Nephron (organoid): ENCODE results near the gene ELL.

Source experiments
- H3K27ac Mint-ChIP-seq, 3 experiments: 2 replicates each; pipeline ENCODE4 v1.8.0; 2020; ENCODE audit warnings: mixed read lengths in 3 of 3, mild to moderate bottlenecking in 2 of 3, moderate library complexity in 1 of 3
- H3K27me3 Mint-ChIP-seq: 2 replicates; pipeline ENCODE4 v1.8.0; 2021; ENCODE audit warnings: low read depth, mild to moderate bottlenecking, moderate library complexity, mixed read lengths
- H3K36me3 Mint-ChIP-seq: 2 replicates; pipeline ENCODE4 v1.8.0; 2020; ENCODE audit warnings: low read depth, mixed read lengths
- H3K4me1 Mint-ChIP-seq: 2 replicates; pipeline ENCODE4 v1.8.0; 2020; ENCODE audit warnings: mixed read lengths
- H3K4me3 Mint-ChIP-seq, 3 experiments: 2 replicates each; pipeline ENCODE4 v1.8.0; 2020; ENCODE audit warnings: mild to moderate bottlenecking in 3 of 3, mixed read lengths in 3 of 3, moderate library complexity in 2 of 3
- H3K9me3 Mint-ChIP-seq: 2 replicates; pipeline ENCODE4 v1.8.0; 2020; ENCODE audit warnings: mixed read lengths
- TF ChIP-seq, protein P1 (sequence below), 3 experiments: fragments of 200-600 bp; sonication (generic); IDR thresholded peaks; one replicate each; pipeline ENCODE4 v1.5.0; 2021; ENCODE audit warnings: antibody characterized with exemption in 3 of 3; ENCODE audit not compliant: unreplicated experiment in 3 of 3

ELL gene

DNA sequence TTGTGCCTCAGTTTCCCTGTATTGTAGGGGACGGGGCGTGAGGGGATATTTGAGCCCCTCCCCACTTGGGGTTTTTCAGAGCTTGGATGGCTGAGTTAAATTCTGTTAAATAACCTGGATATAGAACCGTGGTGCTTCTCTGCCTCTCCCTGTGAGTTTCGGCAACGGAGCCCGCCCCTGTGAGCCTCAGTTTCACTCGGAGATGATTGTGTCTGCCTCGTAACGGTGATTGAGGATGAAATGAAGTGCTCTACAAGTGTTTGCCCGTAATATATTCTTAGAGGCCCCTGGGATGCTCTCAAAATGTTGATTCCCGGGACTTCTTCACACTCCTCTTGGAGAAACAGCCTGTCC, 36.3 kb upstream of the ELL start:
- TF ChIP-seq, protein P1, sequence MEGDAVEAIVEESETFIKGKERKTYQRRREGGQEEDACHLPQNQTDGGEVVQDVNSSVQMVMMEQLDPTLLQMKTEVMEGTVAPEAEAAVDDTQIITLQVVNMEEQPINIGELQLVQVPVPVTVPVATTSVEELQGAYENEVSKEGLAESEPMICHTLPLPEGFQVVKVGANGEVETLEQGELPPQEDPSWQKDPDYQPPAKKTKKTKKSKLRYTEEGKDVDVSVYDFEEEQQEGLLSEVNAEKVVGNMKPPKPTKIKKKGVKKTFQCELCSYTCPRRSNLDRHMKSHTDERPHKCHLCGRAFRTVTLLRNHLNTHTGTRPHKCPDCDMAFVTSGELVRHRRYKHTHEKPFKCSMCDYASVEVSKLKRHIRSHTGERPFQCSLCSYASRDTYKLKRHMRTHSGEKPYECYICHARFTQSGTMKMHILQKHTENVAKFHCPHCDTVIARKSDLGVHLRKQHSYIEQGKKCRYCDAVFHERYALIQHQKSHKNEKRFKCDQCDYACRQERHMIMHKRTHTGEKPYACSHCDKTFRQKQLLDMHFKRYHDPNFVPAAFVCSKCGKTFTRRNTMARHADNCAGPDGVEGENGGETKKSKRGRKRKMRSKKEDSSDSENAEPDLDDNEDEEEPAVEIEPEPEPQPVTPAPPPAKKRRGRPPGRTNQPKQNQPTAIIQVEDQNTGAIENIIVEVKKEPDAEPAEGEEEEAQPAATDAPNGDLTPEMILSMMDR (IDR thresholded peaks at IDR 0.05; ENCODE audit: unreplicated experiment in 3 of 3), result no peak
- Mint-ChIP-seq H3K27ac (peak overlapping the region; percentile 19 to 76 (median 34)), H3K4me1 (peaks cover 7% of the 10 kb centered on the region), H3K9me3 (no peaks in the 10 kb centered on the region), H3K4me3 (peak overlapping the region; percentile 90 to 94 (median 90)), H3K27me3 (no peaks in the 10 kb centered on the region), H3K36me3 (peaks cover 3% of the 10 kb centered on the region)

DNA sequence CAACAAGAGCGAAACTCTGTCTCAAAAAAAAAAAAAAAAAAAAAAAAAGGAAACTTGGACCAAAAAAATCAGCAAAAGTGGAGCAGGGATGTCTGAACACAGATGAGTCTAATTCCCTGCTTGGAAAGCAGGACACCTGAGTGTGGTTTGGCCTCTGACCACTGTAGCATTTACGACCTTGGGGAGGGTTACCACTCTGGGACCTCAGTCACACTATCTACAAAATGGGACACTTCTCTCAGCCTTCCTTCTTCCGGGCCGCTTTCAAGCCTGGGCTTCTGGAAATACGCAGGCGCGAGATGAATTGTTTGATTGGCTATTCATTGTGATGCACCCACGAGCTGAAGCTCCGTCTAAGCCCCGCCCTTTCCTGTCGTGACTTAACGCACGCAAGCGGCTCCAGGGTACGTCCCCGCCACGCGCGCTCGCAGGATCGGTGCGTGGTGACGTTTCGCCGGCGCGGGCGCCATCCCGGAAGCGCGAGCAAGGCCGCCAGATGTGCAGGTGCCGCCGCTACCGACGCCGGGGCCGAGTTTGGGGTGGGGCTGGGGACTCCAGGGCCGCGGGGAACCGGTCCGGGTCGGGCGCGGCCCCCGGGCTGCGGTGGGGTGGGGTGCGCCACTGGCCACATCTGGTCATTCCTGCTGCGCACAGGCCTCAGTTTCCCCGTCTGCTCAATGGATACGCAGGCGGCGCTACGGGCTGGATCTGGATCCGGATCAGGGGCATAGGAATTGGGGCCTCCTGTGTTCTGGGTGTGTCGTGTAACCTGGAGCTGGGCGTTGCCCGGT, 35.7 kb upstream of the ELL start, which contains the start of gene KXD1:
Gene KXD1, plus strand, starts transcription at position 460 of the 791 bp plus-strand sequence. CDS start 4,187 bp downstream, outside the sequence.
- Mint-ChIP-seq H3K4me3 (peak within 1 kb of the TSS; percentile 90 to 94 (median 90)), H3K27me3 (no peaks in the 10 kb centered on the region), H3K36me3 (peaks cover 3% of the 10 kb centered on the region), H3K4me1 (peaks cover 7% of the 10 kb centered on the region), H3K27ac (peak within 1 kb of the TSS; percentile 66 to 96 (median 76)), H3K9me3 (no peaks in the 10 kb centered on the region)
- TF ChIP-seq, protein P1 (IDR thresholded peaks at IDR 0.05; ENCODE audit: unreplicated experiment in 3 of 3), result no peak

DNA sequence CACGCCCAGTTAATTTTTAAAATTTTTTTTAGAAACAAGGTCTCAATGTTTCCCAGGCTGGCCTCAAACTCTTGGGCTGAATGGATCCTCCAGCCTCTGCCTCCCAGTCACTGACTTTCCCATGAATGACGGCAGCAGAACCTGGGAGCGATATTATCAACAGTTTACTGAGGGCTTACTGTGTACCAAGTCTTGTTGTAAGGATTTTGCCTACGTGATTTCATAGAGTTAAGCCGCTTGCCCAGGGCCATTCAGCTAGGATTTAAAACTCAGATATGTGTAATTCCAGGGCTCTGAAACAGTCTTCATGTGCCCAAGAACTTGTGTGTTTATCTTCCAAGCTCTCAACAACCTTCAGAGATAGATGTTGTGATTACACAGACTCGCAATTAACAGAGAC, 29.8 kb upstream of the ELL start:
- Mint-ChIP-seq H3K36me3 (no peaks in the 10 kb centered on the region), H3K27ac (no peak overlapping the region), H3K4me1 (no peaks in the 10 kb centered on the region), H3K27me3 (no peaks in the 10 kb centered on the region), H3K4me3 (no peak overlapping the region), H3K9me3 (no peaks in the 10 kb centered on the region)
- TF ChIP-seq, protein P1 (IDR thresholded peaks at IDR 0.05; ENCODE audit: unreplicated experiment in 3 of 3), result no peak

DNA sequence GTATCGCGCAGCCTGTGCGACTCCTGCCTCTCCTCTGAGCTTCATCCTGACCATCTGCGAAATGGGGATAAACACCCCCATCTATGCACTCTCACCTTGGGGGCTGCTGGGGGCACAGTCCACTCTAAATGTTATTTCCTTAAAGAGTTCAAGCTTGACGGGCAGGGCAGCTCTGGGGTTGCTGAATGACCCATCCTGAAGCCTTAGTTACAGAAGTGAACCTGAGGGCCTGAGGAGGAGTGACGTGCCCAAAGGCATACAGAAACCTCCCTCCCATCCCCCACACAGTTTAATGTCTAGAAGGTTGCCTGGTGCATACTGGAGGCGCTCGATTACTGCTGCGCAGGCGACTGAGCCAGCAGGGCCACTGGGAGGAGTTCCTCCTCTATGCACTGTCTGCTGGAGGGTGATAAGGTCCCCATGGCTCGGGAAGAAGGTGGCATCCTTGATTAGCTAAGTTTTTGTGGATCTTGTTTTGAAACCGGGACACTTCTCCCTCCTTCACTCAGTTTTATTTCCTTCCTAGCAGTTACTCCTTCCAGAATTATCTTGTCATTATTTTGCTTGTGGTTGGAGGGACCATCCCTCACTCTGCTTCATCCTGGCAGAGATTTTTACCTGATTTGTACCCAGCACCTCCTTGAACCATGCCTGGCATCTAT, 22.1 kb upstream of the ELL start:
- Mint-ChIP-seq H3K4me3 (peak overlapping the region; percentile 87 to 92 (median 90)), H3K4me1 (no peaks in the 10 kb centered on the region), H3K9me3 (no peaks in the 10 kb centered on the region), H3K27me3 (no peaks in the 10 kb centered on the region), H3K36me3 (peaks cover 17% of the 10 kb centered on the region), H3K27ac (peak overlapping the region; percentile 50 to 89 (median 54))
- TF ChIP-seq, protein P1 (IDR thresholded peaks at IDR 0.05; ENCODE audit: unreplicated experiment in 3 of 3), result no peak

DNA sequence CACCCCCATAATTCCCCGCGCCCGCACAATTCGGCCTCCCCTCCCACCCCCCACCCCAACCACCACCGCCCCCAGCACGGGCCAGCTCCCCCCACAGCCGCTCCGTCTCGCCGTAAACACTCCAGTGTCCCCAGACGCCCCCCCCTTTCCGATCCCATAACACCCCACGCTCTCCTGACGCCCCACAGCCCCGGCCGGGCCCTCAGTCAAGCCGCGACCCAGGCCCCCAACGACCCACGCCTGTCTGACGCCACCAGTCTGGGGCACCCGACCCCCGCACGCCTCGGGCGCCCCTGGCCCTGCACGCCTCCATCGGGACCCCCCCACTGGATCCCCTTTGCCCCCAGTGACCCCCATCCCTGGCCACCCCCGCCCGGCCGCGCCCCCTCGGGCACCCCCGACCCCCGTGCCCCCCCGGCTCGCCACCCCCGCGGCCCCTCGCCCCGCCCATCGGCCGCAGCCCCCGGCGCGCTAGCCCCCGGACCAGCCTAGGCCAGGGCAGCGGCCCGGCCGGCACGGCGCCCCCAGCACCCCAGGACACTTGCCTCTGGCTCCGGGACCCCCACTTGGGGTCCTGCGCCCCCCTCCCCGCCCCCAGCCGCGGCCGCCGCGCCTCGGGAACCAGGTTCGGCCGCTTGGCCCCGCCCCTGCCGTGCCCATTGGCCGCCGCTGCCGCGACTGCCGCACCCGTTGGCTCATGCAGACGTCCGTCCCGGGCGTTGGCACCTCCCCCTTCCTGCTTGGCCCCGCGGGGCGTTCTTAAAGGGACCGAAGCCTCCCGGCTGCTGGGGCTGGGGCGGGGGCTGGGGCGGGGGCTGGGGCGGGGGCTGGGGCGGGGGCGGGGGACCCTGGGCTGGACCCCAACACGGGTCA, 21.3 kb upstream of the ELL start, which contains the start of gene FKBP8:
Gene FKBP8, minus strand, starts transcription at position 633 of the 873 bp plus-strand sequence. CDS start 1,603 bp downstream, outside the sequence.
- TF ChIP-seq, protein P1 (IDR thresholded peaks at IDR 0.05; ENCODE audit: unreplicated experiment in 3 of 3), result no peak
- H3K9me3 Mint-ChIP-seq, result no peaks in the 10 kb centered on the region
- no peaks in the 10 kb centered on the region for H3K27me3 Mint-ChIP-seq
- H3K36me3 Mint-ChIP-seq, result peaks cover 17% of the 10 kb centered on the region
- H3K4me3 Mint-ChIP-seq, result peak within 1 kb of the TSS; percentile 93 to 94 (median 94)
- peak within 1 kb of the TSS; percentile 54 to 89 (median 82) for H3K27ac Mint-ChIP-seq
- no peaks in the 10 kb centered on the region for H3K4me1 Mint-ChIP-seq
